IPS-11a (cell line): Measurements from ENCODE around the gene GALNT18.

Experiments
- H3K4me3 ChIP-seq: one replicate; pipeline ENCODE4 v1.5.1; 2013; ENCODE audit warnings: low read depth, low read length, control low read depth

GALNT18 gene

GRCh38 chr11:11416502-11416901 is 205.3 kb downstream of the GALNT18 start:
- H3K4me3 ChIP-seq = no peak overlapping the region

GRCh38 chr11:11415901-11416300 is 205.9 kb downstream of the GALNT18 start:
- no peak overlapping the region for H3K4me3 ChIP-seq

- H3K4me3 ChIP-seq = no peak overlapping the region
Measured at GRCh38 chr11:11414996-11415395, 206.8 kb downstream of the GALNT18 start.

- H3K4me3 ChIP-seq = no peak overlapping the region
Measured at GRCh38 chr11:11413776-11414175, 208.0 kb downstream of the GALNT18 start.

GRCh38 chr11:11411401-11411985 is 210.3 kb downstream of the GALNT18 start:
- H3K4me3 ChIP-seq = no peak overlapping the region

GRCh38 chr11:11409901-11410300 is 211.9 kb downstream of the GALNT18 start:
- no peak overlapping the region for H3K4me3 ChIP-seq

- no peak overlapping the region for H3K4me3 ChIP-seq
Measured at GRCh38 chr11:11409224-11409623, 212.6 kb downstream of the GALNT18 start.

- no peak overlapping the region for H3K4me3 ChIP-seq
Measured at GRCh38 chr11:11408436-11409221, 213.2 kb downstream of the GALNT18 start.

- H3K4me3 ChIP-seq = no peak overlapping the region
Measured at GRCh38 chr11:11407763-11408084, 214.1 kb downstream of the GALNT18 start.

- H3K4me3 ChIP-seq = no peak overlapping the region
Measured at GRCh38 chr11:11407065-11407762, 214.6 kb downstream of the GALNT18 start.

GRCh38 chr11:11406652-11407051 is 215.2 kb downstream of the GALNT18 start:
- no peak overlapping the region for H3K4me3 ChIP-seq

GRCh38 chr11:11403763-11404725 is 217.8 kb downstream of the GALNT18 start:
- H3K4me3 ChIP-seq = no peak overlapping the region

GRCh38 chr11:11401960-11402535 is 219.8 kb downstream of the GALNT18 start:
- H3K4me3 ChIP-seq = no peak overlapping the region

- H3K4me3 ChIP-seq = no peak overlapping the region
Measured at GRCh38 chr11:11400635-11401232, 221.1 kb downstream of the GALNT18 start.

- no peak overlapping the region for H3K4me3 ChIP-seq
Measured at GRCh38 chr11:11400121-11400520, 221.7 kb downstream of the GALNT18 start.

GRCh38 chr11:11397781-11398180 is 224.0 kb downstream of the GALNT18 start:
- H3K4me3 ChIP-seq = no peak overlapping the region

GRCh38 chr11:11397036-11397415 is 224.8 kb downstream of the GALNT18 start:
- H3K4me3 ChIP-seq = no peak overlapping the region

GRCh38 chr11:11396301-11397035 is 225.3 kb downstream of the GALNT18 start:
- H3K4me3 ChIP-seq = no peak overlapping the region

GRCh38 chr11:11395126-11395525 is 226.7 kb downstream of the GALNT18 start:
- H3K4me3 ChIP-seq = no peak overlapping the region

- H3K4me3 ChIP-seq = no peak overlapping the region
Measured at GRCh38 chr11:11394241-11394640, 227.6 kb downstream of the GALNT18 start.
